CD4-positive, alpha-beta T cell (primary cell): ENCODE data around the gene TMED10. TPM values are rescaled to one million over a fixed set of nuclear protein-coding genes. Genes with fewer than 3 reads are reported as not detected.
A peak's percentile ranks its signal among the peaks of the same experiment; 100 is the strongest.

Source experiments
- ATAC-seq: fragments of 200-7000 bp; cut with Tn5 transposase; one replicate; pipeline ENCODE4 v1.10.0; 2022; ENCODE audit warnings: mild to moderate bottlenecking; ENCODE audit not compliant: poor library complexity
- CTCF ChIA-PET: fragments of 350-600 bp; sonication (Branson Sonifier 250); formaldehyde crosslinking; loops from one replicate; lab custom pipeline; 2021; ENCODE audit warnings: antibody characterized with exemption, inconsistent platforms; lab: Charles Lee
- POLR2A ChIA-PET: fragments of 350-600 bp; sonication (Branson Sonifier 250); formaldehyde crosslinking; loops from one replicate; lab custom pipeline; 2021; ENCODE audit warnings: antibody characterized with exemption, inconsistent platforms; lab: Charles Lee
- DNase-seq, 14 experiments: peaks; one replicate each; pipeline ENCODE4 v3.0.0-alpha.2; 2013 to 2020; ENCODE audit warnings: mixed read lengths in 2 of 14
- H3K27ac ChIP-seq, 2 donors: one replicate each; pipeline versions ENCODE4 v1.5.1 to v1.7.0; 2013; ENCODE audit warnings: low read length in 2 of 2, low read depth in 1 of 2, mild to moderate bottlenecking in 1 of 2
- H3K27me3 ChIP-seq, 2 experiments: 1 replicate in 1 of 2; 2 replicates in 1 of 2; pipeline versions ENCODE4 v1.6.1 to v1.7.0; 2013; ENCODE audit warnings: low read length in 2 of 2, control low read depth in 1 of 2, mild to moderate bottlenecking in 1 of 2, moderate library complexity in 1 of 2; ENCODE audit not compliant: insufficient read depth in 2 of 2, control insufficient read depth in 1 of 2
- H3K36me3 ChIP-seq: one replicate; pipeline ENCODE4 v1.6.1; 2013; ENCODE audit warnings: low read length, control low read depth; ENCODE audit not compliant: insufficient read depth
- H3K4me1 ChIP-seq: one replicate; pipeline ENCODE4 v1.6.1; 2013; ENCODE audit warnings: low read length, control low read depth; ENCODE audit not compliant: insufficient read depth
- H3K4me3 ChIP-seq: one replicate; pipeline ENCODE4 v1.5.1; 2013; ENCODE audit warnings: mild to moderate bottlenecking, low read length, moderate library complexity
- H3K9me3 ChIP-seq, 2 experiments: 1 replicate in 1 of 2; 2 replicates in 1 of 2; pipeline versions ENCODE4 v1.6.1 to v1.7.0; 2013; ENCODE audit warnings: low read length in 2 of 2, mild to moderate bottlenecking in 2 of 2, control low read depth in 1 of 2, moderate library complexity in 1 of 2; ENCODE audit not compliant: control insufficient read depth in 1 of 2, insufficient read depth in 1 of 2
- H3K27ac Mint-ChIP-seq: one replicate; pipeline ENCODE4 v1.8.0; 2020; ENCODE audit warnings: mixed read lengths
- H3K27me3 Mint-ChIP-seq: one replicate; pipeline ENCODE4 v1.8.0; 2021; ENCODE audit warnings: mixed read lengths
- H3K36me3 Mint-ChIP-seq: one replicate; pipeline ENCODE4 v1.8.0; 2021; ENCODE audit warnings: low read depth, mixed read lengths
- H3K4me1 Mint-ChIP-seq: one replicate; pipeline ENCODE4 v1.8.0; 2021; ENCODE audit warnings: low read depth, mixed read lengths
- H3K4me3 Mint-ChIP-seq: one replicate; pipeline ENCODE4 v1.8.0; 2020; ENCODE audit warnings: mild to moderate bottlenecking, mixed read lengths
- H3K9me3 Mint-ChIP-seq: one replicate; pipeline ENCODE4 v1.8.0; 2020; ENCODE audit warnings: mixed read lengths
- CTCF ChIP-seq: fragments of 200-600 bp; IDR thresholded peaks from one replicate; pipeline ENCODE4 v1.8.0; 2022; ENCODE audit warnings: antibody characterized with exemption, mild to moderate bottlenecking
- intact Hi-C, 2 experiments: fragments of 100-400 bp; cut with DNase I in 1 of 2; cut with micrococcal nuclease in 1 of 2; formaldehyde crosslinking; loops; one replicate each; pipeline versions ENCODE4 v1.15.1 to v1.9.0; 2023 to 2025; cut with DNase I, micrococcal nuclease
- total RNA-seq, 174 experiments: library from RNA in 2 of 174; stranded (reverse) in 2 of 174; gene quantifications; one replicate each; pipeline ENCODE4 v1.2.3 and lab custom pipeline; 2021 to 2026

The TMED10 gene
- total RNA-seq, 2 experiments from 2014 or later, result 153 to 156 TPM

- Histone ChIP-seq H3K9me3 (no peaks in the 10 kb centered on the region), H3K4me1 (peaks cover 42% of the 10 kb centered on the region), H3K27ac (no peak overlapping the region), H3K27me3 (no peaks in the 10 kb centered on the region), H3K36me3 (peaks cover 11% of the 10 kb centered on the region), H3K4me3 (no peak overlapping the region)
- H3K9me3 Mint-ChIP-seq, result no peaks in the 10 kb centered on the region
- H3K4me3 Mint-ChIP-seq, result no peak overlapping the region
- DNase-seq (no peak), ATAC-seq (no peak)
- CTCF ChIA-PET, result interaction anchor here (1.0 kb wide), 1 partner anchor 96 kb away, joined by 3 read pairs; no protein-coding TSS in a partner anchor
- no peak overlapping the region for H3K27ac Mint-ChIP-seq
- peaks cover 67% of the 10 kb centered on the region for H3K4me1 Mint-ChIP-seq
- POLR2A ChIA-PET, result no interaction called here
- H3K36me3 Mint-ChIP-seq, result peaks cover 17% of the 10 kb centered on the region
- no peaks in the 10 kb centered on the region for H3K27me3 Mint-ChIP-seq
- TF ChIP-seq CTCF, result no peak
- intact Hi-C loops, result no loop called here
Measured at GRCh38 chr14:75162631-75163030, 13.8 kb downstream of the TMED10 start.

- POLR2A ChIA-PET, result interaction anchor here (2.3 kb wide), 1 partner anchor 17 kb away, joined by 11 read pairs; no protein-coding TSS in a partner anchor
- Mint-ChIP-seq H3K27me3 (no peaks in the 10 kb centered on the region), H3K4me3 (peak overlapping the region; percentile 3), H3K9me3 (no peaks in the 10 kb centered on the region), H3K4me1 (peaks cover 67% of the 10 kb centered on the region), H3K36me3 (peaks cover 33% of the 10 kb centered on the region), H3K27ac (peak overlapping the region; percentile 57)
- Histone ChIP-seq H3K36me3 (peaks cover 6% of the 10 kb centered on the region), H3K27ac (no peak overlapping the region), H3K4me3 (no peak overlapping the region), H3K4me1 (peaks cover 37% of the 10 kb centered on the region), H3K27me3 (no peaks in the 10 kb centered on the region), H3K9me3 (no peaks in the 10 kb centered on the region)
- intact Hi-C loops, result loop anchor here in 1 of 2 experiments (5.0 kb wide), 1 partner anchor 88 kb away; no protein-coding TSS in a partner anchor
- ATAC-seq (no peak), DNase-seq (no peak)
- no peak for TF ChIP-seq CTCF
- CTCF ChIA-PET, result interaction anchor here (0.7 kb wide), 1 partner anchor 11 kb away, joined by 4 read pairs; no protein-coding TSS in a partner anchor
Measured at GRCh38 chr14:75158843-75159614, 17.4 kb downstream of the TMED10 start.

- Mint-ChIP-seq H3K4me1 (peaks cover 68% of the 10 kb centered on the region), H3K4me3 (peak overlapping the region; percentile 32), H3K9me3 (no peaks in the 10 kb centered on the region)
Measured at GRCh38 chr14:75156901-75157300, 19.5 kb downstream of the TMED10 start.

More at GRCh38 chr14:75156901-75157300, 19.5 kb downstream of the TMED10 start:
- H3K4me1 ChIP-seq, result peaks cover 23% of the 10 kb centered on the region
- H3K27me3 Mint-ChIP-seq, result no peaks in the 10 kb centered on the region
- peak; percentile 96 for ATAC-seq
- peak overlapping the region; percentile 79 for H3K27ac Mint-ChIP-seq
- no peaks in the 10 kb centered on the region for H3K27me3 ChIP-seq
- DNase-seq, result peak in 5 of 14 experiments; percentile 11 to 62 (median 54)
- H3K36me3 Mint-ChIP-seq, result peaks cover 40% of the 10 kb centered on the region
- no peak overlapping the region for H3K27ac ChIP-seq
- CTCF ChIA-PET, result interaction anchor here (2.5 kb wide), 1 partner anchor 15 kb away, joined by 8 read pairs; no protein-coding TSS in a partner anchor
- TF ChIP-seq CTCF, result no peak
- no peak overlapping the region for H3K4me3 ChIP-seq
- H3K36me3 ChIP-seq, result peaks cover 3% of the 10 kb centered on the region
- intact Hi-C loops, result loop anchor here in 1 of 2 experiments (2.0 to 5.0 kb wide), 2 partner anchors 20 to 90 kb away; partner anchors contain the start of gene TMED10
- H3K9me3 ChIP-seq, result no peaks in the 10 kb centered on the region
- POLR2A ChIA-PET, result interaction anchor here (0.6 to 1.2 kb wide), 5 partner anchors 19 to 139 kb away, joined by 3 to 9 read pairs (median 3); partner anchors contain the start of gene NEK9
